ENCODE measurements around the gene CDH4.

The CDH4 gene

GRCh38 chr20:61967300-61967699 is 715.2 kb downstream of the CDH4 start:
- no peak overlapping the region for H3K4me3 ChIP-seq (replicated peaks; ENCODE audit: insufficient read depth, low read length)
- no peak for DNase-seq (ENCODE audit: low read depth in 1 of 2, low spot score in 1 of 2)
- no peak for TF ChIP-seq POLR2AphosphoS5 (IDR thresholded peaks at IDR 0.05; ENCODE audit: low read depth)
- TF ChIP-seq REST (IDR thresholded peaks at IDR 0.05; ENCODE audit: insufficient replicate concordance, low read depth), result no peak
- TF ChIP-seq SPI1 (IDR thresholded peaks at IDR 0.05; ENCODE audit: borderline replicate concordance, low read depth), result no peak
- no peak for TF ChIP-seq GABPA (IDR thresholded peaks at IDR 0.05; ENCODE audit: low read depth)
- H3K27ac ChIP-seq (replicated peaks), result no peak overlapping the region
- peaks cover 16% of the 10 kb centered on the region for H3K27me3 ChIP-seq (ENCODE audit: insufficient read depth, poor library complexity, severe bottlenecking)

- TF ChIP-seq POLR2AphosphoS5 (IDR thresholded peaks at IDR 0.05; ENCODE audit: low read depth), result no peak
- TF ChIP-seq REST (IDR thresholded peaks at IDR 0.05; ENCODE audit: insufficient replicate concordance, low read depth), result no peak
- TF ChIP-seq SPI1 (IDR thresholded peaks at IDR 0.05; ENCODE audit: borderline replicate concordance, low read depth), result no peak
- no peak for TF ChIP-seq GABPA (IDR thresholded peaks at IDR 0.05; ENCODE audit: low read depth)
- Histone ChIP-seq H3K27me3 (ENCODE audit: insufficient read depth, poor library complexity, severe bottlenecking) (peaks cover 16% of the 10 kb centered on the region), H3K4me3 (replicated peaks; ENCODE audit: insufficient read depth, low read length) (no peak overlapping the region), H3K27ac (replicated peaks) (no peak overlapping the region)
- DNase-seq (ENCODE audit: low read depth in 1 of 2, low spot score in 1 of 2), result no peak
Measured at GRCh38 chr20:61968036-61968810, 716.2 kb downstream of the CDH4 start.

DNA sequence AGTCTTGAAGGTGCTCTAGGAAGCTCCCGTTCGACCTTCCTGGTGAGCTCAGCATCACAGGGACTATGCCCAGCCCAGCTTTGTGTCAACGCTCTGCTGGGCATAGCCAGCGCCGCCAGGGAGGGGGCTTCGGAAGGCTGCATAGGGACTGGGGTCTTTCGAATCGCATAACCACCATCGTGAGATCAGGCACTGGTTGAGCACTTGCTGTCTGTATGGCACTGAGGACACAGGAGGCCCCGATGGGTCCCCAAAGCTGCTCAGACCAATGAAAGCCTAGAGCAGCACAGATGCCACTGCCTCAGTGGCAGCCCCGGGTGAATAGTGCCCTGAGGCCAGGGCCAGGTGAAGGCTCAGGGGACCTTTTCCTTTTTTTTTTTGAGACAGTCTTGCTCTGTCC is 716.9 kb downstream of the CDH4 start:
- TF ChIP-seq GABPA (IDR thresholded peaks at IDR 0.05; ENCODE audit: low read depth), result no peak
- no peak for TF ChIP-seq CTCF (IDR thresholded peaks at IDR 0.05; ENCODE audit: insufficient read depth, low read length)
- TF ChIP-seq SPI1 (IDR thresholded peaks at IDR 0.05; ENCODE audit: borderline replicate concordance, low read depth), result no peak
- TF ChIP-seq POLR2AphosphoS5 (IDR thresholded peaks at IDR 0.05; ENCODE audit: low read depth), result no peak
- TF ChIP-seq REST (IDR thresholded peaks at IDR 0.05; ENCODE audit: insufficient replicate concordance, low read depth), result no peak
- H3K27ac ChIP-seq (replicated peaks), result no peak overlapping the region
- H3K4me3 ChIP-seq (replicated peaks; ENCODE audit: insufficient read depth, low read length), result no peak overlapping the region
- H3K27me3 ChIP-seq (ENCODE audit: insufficient read depth, poor library complexity, severe bottlenecking), result peaks cover 12% of the 10 kb centered on the region
- no peak for DNase-seq (ENCODE audit: low read depth in 1 of 2, low spot score in 1 of 2)

DNA sequence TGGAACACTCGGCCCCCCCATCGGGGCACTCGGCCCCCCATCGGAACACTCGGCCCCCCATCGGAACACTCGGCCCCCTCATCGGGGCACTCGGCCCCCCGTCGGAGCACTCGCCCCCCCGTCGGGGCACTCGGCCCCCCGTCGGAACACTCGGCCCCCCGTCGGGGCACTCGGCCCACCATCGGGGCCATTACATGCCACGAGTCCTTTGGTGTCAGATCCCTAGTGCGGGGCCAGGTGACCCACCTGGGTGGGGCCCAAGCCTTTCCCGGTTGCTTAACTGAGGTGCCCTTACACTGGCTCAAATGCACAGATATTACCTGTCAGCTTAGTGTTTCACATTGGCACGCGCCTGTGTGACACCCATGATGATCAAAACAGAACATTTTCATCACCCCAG is 717.7 kb downstream of the CDH4 start:
- TF ChIP-seq REST (IDR thresholded peaks at IDR 0.05; ENCODE audit: insufficient replicate concordance, low read depth), result no peak
- no peak for TF ChIP-seq SPI1 (IDR thresholded peaks at IDR 0.05; ENCODE audit: borderline replicate concordance, low read depth)
- no peak for TF ChIP-seq POLR2AphosphoS5 (IDR thresholded peaks at IDR 0.05; ENCODE audit: low read depth)
- no peak for TF ChIP-seq GABPA (IDR thresholded peaks at IDR 0.05; ENCODE audit: low read depth)
- no peak for TF ChIP-seq CTCF (IDR thresholded peaks at IDR 0.05; ENCODE audit: insufficient read depth, low read length)
- peaks cover 9% of the 10 kb centered on the region for H3K27me3 ChIP-seq (ENCODE audit: insufficient read depth, poor library complexity, severe bottlenecking)
- no peak for DNase-seq (ENCODE audit: low read depth in 1 of 2, low spot score in 1 of 2)

More for the DNA sequence above, 717.7 kb downstream of the CDH4 start:
- Histone ChIP-seq H3K27ac (replicated peaks) (no peak overlapping the region), H3K4me3 (replicated peaks; ENCODE audit: insufficient read depth, low read length) (no peak overlapping the region)
